ENCODE measurements around the gene EGLN1.

DNA sequence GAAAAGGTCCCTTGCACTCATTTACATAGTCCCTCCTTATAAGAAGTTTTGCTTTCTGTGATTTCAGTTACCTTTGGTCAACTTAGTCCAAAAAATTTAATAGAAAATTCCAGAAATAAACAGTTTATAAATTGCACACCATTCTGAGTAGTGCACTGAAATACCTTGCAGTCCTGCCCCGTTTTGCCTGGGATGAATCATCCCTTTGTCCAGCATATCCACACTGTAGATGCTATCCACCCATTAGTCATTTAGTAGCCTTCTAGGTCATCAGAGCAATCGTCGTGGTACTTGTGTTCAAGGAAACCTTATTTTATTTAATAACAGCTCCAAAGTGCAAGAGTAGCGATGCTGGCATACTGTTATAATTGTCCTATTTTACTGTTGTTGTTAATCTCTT lies 46.0 kb downstream of the EGLN1 start:
- TF ChIP-seq POLR2A (IDR thresholded peaks at IDR 0.05), result no peak
- TF ChIP-seq, protein P1, sequence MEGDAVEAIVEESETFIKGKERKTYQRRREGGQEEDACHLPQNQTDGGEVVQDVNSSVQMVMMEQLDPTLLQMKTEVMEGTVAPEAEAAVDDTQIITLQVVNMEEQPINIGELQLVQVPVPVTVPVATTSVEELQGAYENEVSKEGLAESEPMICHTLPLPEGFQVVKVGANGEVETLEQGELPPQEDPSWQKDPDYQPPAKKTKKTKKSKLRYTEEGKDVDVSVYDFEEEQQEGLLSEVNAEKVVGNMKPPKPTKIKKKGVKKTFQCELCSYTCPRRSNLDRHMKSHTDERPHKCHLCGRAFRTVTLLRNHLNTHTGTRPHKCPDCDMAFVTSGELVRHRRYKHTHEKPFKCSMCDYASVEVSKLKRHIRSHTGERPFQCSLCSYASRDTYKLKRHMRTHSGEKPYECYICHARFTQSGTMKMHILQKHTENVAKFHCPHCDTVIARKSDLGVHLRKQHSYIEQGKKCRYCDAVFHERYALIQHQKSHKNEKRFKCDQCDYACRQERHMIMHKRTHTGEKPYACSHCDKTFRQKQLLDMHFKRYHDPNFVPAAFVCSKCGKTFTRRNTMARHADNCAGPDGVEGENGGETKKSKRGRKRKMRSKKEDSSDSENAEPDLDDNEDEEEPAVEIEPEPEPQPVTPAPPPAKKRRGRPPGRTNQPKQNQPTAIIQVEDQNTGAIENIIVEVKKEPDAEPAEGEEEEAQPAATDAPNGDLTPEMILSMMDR (IDR thresholded peaks at IDR 0.05), result no peak
